DND-41 (cell line): Measurements from ENCODE around the gene TPP2.

Experiments
- CTCF ChIP-seq: IDR thresholded peaks from 2 replicates; pipeline ENCODE4 v1.5.1; 2012; ENCODE audit warnings: borderline replicate concordance, low read length, moderate library complexity, mild to moderate bottlenecking; ENCODE audit not compliant: poor library complexity, severe bottlenecking; ENCODE audit errors: extremely low read depth
- EZH2 ChIP-seq: IDR thresholded peaks from 3 replicates; pipeline ENCODE4 v1.6.1; 2012; ENCODE audit warnings: borderline replicate concordance, low read depth, mild to moderate bottlenecking, moderate library complexity, low read length, inconsistent platforms; ENCODE audit not compliant: severe bottlenecking

- TF ChIP-seq CTCF (no peak), EZH2 (no peak)
Measured at GRCh38 chr13:102667911-102668310, 71.1 kb downstream of the TPP2 start.
